Measurements from ENCODE around the gene PTPRJ.
"Not testable (repeated sequence)": the region's sequence is repeated elsewhere in the genome, so short reads cannot be mapped to it uniquely, and the experiment has no call there.

PTPRJ gene

DNA sequence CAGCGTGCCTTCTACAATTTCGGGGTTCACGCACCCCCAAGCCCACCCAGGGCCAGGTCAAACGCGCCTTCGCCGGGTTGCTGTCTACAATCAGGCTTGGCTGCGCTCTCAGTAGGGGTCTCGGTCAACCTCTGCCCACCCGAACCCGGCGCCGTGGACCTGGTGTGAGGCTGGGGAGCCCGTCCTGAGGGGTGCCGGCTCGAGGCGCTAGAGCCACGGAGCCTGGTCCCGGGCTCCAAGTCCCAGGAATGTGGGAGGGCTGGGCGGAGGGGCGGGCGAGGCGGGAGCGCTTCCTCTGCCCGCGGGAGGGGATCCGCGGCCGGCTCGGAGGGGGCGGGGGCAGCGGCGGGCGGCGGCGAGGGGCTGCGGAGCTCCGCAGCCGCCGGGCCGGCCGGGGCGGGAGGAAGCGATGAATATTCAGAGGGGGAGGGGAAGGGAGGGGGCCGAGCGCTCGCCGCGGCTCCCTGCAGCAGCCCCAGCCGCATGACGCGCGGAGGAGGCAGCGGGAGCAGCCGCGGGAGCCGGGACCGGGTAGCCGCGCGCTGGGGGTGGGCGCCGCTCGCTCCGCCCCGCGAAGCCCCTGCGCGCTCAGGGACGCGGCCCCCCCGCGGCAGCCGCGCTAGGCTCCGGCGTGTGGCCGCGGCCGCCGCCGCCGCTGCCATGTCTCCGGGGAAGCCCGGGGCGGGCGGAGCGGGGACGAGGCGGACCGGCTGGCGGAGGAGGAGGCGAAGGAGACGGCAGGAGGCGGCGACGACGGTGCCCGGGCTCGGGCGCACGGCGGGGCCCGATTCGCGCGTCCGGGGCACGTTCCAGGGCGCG, at the start of gene PTPRJ:
TSS of gene PTPRJ (plus strand) at position 472 of the 819 bp plus-strand sequence. CDS start 354 bp downstream, outside the sequence.
- TF ChIP-seq, protein P1, sequence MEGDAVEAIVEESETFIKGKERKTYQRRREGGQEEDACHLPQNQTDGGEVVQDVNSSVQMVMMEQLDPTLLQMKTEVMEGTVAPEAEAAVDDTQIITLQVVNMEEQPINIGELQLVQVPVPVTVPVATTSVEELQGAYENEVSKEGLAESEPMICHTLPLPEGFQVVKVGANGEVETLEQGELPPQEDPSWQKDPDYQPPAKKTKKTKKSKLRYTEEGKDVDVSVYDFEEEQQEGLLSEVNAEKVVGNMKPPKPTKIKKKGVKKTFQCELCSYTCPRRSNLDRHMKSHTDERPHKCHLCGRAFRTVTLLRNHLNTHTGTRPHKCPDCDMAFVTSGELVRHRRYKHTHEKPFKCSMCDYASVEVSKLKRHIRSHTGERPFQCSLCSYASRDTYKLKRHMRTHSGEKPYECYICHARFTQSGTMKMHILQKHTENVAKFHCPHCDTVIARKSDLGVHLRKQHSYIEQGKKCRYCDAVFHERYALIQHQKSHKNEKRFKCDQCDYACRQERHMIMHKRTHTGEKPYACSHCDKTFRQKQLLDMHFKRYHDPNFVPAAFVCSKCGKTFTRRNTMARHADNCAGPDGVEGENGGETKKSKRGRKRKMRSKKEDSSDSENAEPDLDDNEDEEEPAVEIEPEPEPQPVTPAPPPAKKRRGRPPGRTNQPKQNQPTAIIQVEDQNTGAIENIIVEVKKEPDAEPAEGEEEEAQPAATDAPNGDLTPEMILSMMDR (IDR thresholded peaks at IDR 0.05; ENCODE audit: unreplicated experiment in 3 of 3), result no peak
- Mint-ChIP-seq H3K9me3 (no peaks in the 10 kb centered on the region), H3K4me3 (peak within 1 kb of the TSS; percentile 76 to 86 (median 78)), H3K27ac (peak within 1 kb of the TSS; percentile 6 to 36 (median 21)), H3K36me3 (ENCODE audit: low read depth) (no peaks in the 10 kb centered on the region), H3K4me1 (peaks cover 15% of the 10 kb centered on the region), H3K27me3 (ENCODE audit: low read depth) (peaks cover 14% of the 10 kb centered on the region)

DNA sequence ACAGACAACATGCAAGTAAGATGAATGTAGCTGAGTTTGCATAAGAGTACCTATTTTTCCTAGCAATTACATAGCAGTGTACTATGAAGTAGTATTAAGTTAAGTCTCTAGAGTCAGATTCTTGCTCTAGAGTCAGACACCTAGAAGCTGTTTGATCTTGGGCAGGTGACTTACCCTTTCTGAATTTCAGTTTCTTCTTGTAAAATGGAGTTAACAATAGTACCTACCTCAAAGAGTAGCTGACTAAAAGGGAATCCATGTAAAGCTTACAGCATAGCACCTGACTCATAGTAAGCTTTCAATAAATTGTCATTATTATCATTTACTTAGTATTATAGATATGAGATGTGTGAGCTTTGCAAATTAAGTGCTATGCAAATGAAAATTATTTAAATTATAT, 47.8 kb upstream of the PTPRJ start:
- no peaks in the 10 kb centered on the region for H3K9me3 Mint-ChIP-seq
- H3K4me3 Mint-ChIP-seq, result no peak overlapping the region
- H3K27ac Mint-ChIP-seq, result no peak overlapping the region
- TF ChIP-seq, protein P1 (IDR thresholded peaks at IDR 0.05; ENCODE audit: unreplicated experiment in 3 of 3), result no peak
- no peaks in the 10 kb centered on the region for H3K27me3 Mint-ChIP-seq (ENCODE audit: low read depth)
- no peaks in the 10 kb centered on the region for H3K36me3 Mint-ChIP-seq (ENCODE audit: low read depth)
- H3K4me1 Mint-ChIP-seq, result peaks cover 5% of the 10 kb centered on the region

DNA sequence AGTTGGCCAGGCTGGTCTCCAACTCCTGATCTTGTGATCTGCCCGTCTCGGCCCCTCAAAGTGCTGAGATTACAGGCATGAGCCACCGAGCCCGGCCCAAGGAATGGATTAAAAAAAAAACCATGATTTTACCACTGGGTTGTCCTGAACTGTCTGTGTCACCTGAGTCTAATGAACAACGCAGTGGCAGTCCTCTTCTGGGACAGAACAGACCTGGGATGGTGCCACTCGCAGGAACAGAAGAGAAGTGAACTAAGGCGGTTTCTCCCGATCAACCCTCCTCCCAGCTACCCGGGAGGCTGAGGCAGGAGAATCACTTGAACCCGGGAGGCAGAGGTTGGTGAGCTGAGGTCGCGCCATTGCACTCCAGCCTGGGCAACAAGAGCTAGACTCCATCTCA, 46.6 kb upstream of the PTPRJ start:
- H3K4me1 Mint-ChIP-seq; H3K27me3 Mint-ChIP-seq (ENCODE audit: low read depth); H3K36me3 Mint-ChIP-seq (ENCODE audit: low read depth); H3K27ac Mint-ChIP-seq; H3K4me3 Mint-ChIP-seq; H3K9me3 Mint-ChIP-seq: not testable (repeated sequence)

DNA sequence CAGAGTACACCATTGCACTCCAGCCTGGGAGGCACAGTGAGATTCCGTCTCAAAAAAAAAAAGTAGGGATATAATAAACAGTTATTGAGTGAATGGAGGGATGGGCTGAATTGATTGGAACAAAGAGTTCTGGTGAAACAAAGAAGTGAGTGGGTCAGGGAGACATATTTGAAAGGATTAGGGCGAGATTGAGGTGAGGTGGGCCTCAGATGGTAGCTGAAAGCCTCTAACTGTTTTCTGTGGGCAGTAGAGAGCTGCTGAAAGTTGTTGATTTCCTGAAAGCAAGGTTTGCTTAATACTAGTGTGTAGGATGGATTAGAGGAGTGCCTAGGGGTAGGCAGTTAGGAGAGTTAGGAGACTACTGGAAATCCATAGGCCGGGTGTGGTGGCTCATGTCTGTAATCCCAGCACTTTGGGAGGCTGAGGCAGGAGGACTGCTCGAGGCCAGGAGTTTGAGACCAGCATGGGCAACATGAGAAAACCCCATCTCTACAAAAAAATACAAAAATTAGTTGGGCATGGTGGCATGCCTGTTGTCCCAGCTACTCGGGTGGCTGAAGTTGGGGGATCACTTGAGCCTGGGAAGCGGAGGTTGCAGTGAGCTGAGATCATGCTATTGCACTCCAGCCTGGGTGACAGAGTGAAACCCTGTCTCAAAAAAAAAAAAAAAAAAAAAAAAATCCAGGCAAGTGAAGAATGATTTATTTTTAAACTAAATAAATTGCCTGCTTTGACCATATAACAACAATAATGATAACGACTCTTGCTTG, 41.4 kb upstream of the PTPRJ start:
- TF ChIP-seq, protein P1 (IDR thresholded peaks at IDR 0.05; ENCODE audit: unreplicated experiment in 3 of 3), result no peak
- H3K4me1 Mint-ChIP-seq, result no peaks in the 10 kb centered on the region
- H3K9me3 Mint-ChIP-seq, result no peaks in the 10 kb centered on the region
- H3K36me3 Mint-ChIP-seq (ENCODE audit: low read depth), result no peaks in the 10 kb centered on the region
- peaks cover 3% of the 10 kb centered on the region for H3K27me3 Mint-ChIP-seq (ENCODE audit: low read depth)
- no peak overlapping the region for H3K27ac Mint-ChIP-seq
- H3K4me3 Mint-ChIP-seq, result no peak overlapping the region

DNA sequence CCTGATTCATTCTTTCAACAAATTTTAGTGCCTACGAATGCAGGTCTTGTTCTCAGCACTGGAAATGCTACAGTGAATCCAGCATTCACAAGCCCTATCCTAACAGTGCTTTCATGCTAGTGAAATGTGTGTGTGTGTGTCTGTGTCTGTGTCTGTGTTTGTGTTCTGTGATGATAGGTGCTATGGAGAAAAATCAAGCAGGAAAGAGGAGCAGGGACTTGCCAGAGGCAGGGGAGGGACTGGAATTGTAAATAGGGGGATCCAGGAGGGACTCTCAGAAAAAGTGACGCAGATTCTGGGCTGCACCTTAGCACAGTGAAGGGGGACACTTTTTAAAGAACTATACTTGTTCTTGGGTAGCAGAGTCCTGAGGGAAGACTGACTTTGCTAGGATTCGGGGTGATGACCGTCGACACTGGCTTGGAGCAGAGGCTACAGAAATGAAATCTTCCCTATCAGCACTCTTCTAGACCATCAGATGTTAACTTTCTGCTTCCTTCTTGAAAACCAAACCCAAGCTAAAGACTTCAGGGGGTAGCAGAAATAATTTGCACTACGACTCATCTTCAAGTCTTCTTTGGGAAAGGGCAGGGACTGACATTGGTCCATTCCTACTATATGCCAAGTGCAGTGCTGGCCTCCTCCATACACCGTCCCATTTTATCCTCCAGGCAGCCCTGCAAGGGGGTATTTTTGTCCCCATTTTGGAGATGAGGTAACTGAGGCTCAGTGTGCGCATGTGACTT, 39.3 kb upstream of the PTPRJ start:
- H3K27ac Mint-ChIP-seq, result no peak overlapping the region
- no peaks in the 10 kb centered on the region for H3K4me1 Mint-ChIP-seq
- H3K36me3 Mint-ChIP-seq (ENCODE audit: low read depth), result no peaks in the 10 kb centered on the region
- no peaks in the 10 kb centered on the region for H3K9me3 Mint-ChIP-seq
- no peak overlapping the region for H3K4me3 Mint-ChIP-seq
- TF ChIP-seq, protein P1 (IDR thresholded peaks at IDR 0.05; ENCODE audit: unreplicated experiment in 3 of 3), result no peak
- peaks cover 3% of the 10 kb centered on the region for H3K27me3 Mint-ChIP-seq (ENCODE audit: low read depth)

All from nephron (organoid).